GM12878 (cell line): ENCODE results near the gene GH2. TPM values are rescaled to one million over a fixed set of nuclear protein-coding genes. Genes with fewer than 3 reads are reported as not detected.

Experiments
- ATAC-seq: fragments of 200-7000 bp; cut with Tn5 transposase; 3 replicates; pipeline ENCODE4 v1.9.1; 2020; ENCODE audit warnings: mild to moderate bottlenecking, moderate library complexity
- BruUV-seq: library from RNA; stranded (reverse); fragments of 400-500 nt; replicated peaks from 2 replicates; lab custom pipeline; 2021; lab: Mats Ljungman, UMichigan
- CTCF ChIA-PET: fragments of 300-600 bp; sonication (Branson Sonifier 250); formaldehyde crosslinking; extraction: SDS; loops from one replicate; lab custom pipeline; 2021; ENCODE audit warnings: inconsistent platforms; lab: Yijun Ruan, JAX
- POLR2A ChIA-PET: fragments of 350-600 bp; formaldehyde crosslinking; extraction: SDS; loops from one replicate; lab custom pipeline; 2021; ENCODE audit warnings: inconsistent platforms; lab: Charles Lee
- RAD21 ChIA-PET: fragments of 300-600 bp; sonication (Branson Sonifier 250); formaldehyde crosslinking; loops from one replicate; lab custom pipeline; 2023; ENCODE audit warnings: antibody characterized with exemption; ENCODE audit not compliant: unreplicated experiment; lab: Charles Lee
- SMC1A ChIA-PET: fragments of 300-600 bp; sonication (Branson Sonifier 250); formaldehyde crosslinking; loops from one replicate; lab custom pipeline; 2023; ENCODE audit not compliant: unreplicated experiment, uncharacterized antibody; lab: Charles Lee
- DNase-seq: peaks from one replicate; pipeline ENCODE4 v3.0.0-alpha.2; 2011; ENCODE audit warnings: low read depth, low spot score
- FAIRE-seq: peaks from 3 replicates; lab custom pipeline; 2011; peaks lifted over from hg19 to GRCh38; lab: Jason Lieb, UNC
- H2AFZ ChIP-seq: 2 replicates; pipeline ENCODE4 v1.6.0; 2011; ENCODE audit warnings: low read depth, low read length, control low read depth; ENCODE audit not compliant: control insufficient read depth
- H3K27ac ChIP-seq: 2 replicates; pipeline ENCODE4 v1.5.1; 2011; ENCODE audit warnings: control low read depth; ENCODE audit not compliant: control insufficient read depth, insufficient read depth
- H3K27me3 ChIP-seq, 2 experiments: replicated peaks in 1 of 2; 2 replicates each; pipeline versions ENCODE4 v1.6.0 to v1.6.1; 2011; ENCODE audit warnings: low read length in 1 of 2; ENCODE audit not compliant: control insufficient read depth in 2 of 2, insufficient read depth in 2 of 2
- H3K36me3 ChIP-seq, 2 experiments: 2 replicates each; pipeline ENCODE4 v1.5.1; 2011; ENCODE audit warnings: low read length in 1 of 2; ENCODE audit not compliant: control insufficient read depth in 2 of 2, insufficient read depth in 2 of 2
- H3K4me1 ChIP-seq: 2 replicates; pipeline ENCODE4 v1.6.1; 2011; ENCODE audit warnings: mild to moderate bottlenecking, low read length, moderate library complexity, mixed read lengths; ENCODE audit not compliant: control insufficient read depth, insufficient read depth
- H3K4me2 ChIP-seq: 2 replicates; pipeline ENCODE4 v1.6.0; 2011; ENCODE audit warnings: control low read depth; ENCODE audit not compliant: control insufficient read depth, insufficient read depth
- H3K4me3 ChIP-seq: fragments of 200-600 bp; sonication (generic); 2 replicates; pipeline ENCODE4 v1.5.1; 2016
- H3K79me2 ChIP-seq: 2 replicates; pipeline ENCODE4 v1.6.0; 2011; ENCODE audit warnings: low read length; ENCODE audit not compliant: control insufficient read depth, insufficient read depth
- H3K9ac ChIP-seq: 2 replicates; pipeline ENCODE4 v1.8.0; 2011; ENCODE audit warnings: low read length, control low read depth, mixed read lengths; ENCODE audit not compliant: control insufficient read depth, insufficient read depth
- H3K9me3 ChIP-seq: replicated peaks from 3 replicates; pipeline ENCODE4 v1.5.1; 2011; ENCODE audit warnings: mild to moderate bottlenecking, low read length; ENCODE audit not compliant: control insufficient read depth, insufficient read depth
- H4K20me1 ChIP-seq: 2 replicates; pipeline ENCODE4 v1.6.0; 2011; ENCODE audit not compliant: control insufficient read depth, insufficient read depth
- ATF3 ChIP-seq: IDR thresholded peaks from 2 replicates; pipeline ENCODE4 v1.6.1; 2011; ENCODE audit warnings: low read depth, mild to moderate bottlenecking, low read length, moderate library complexity, borderline replicate concordance; ENCODE audit errors: extremely low read depth
- BHLHE40 ChIP-seq, 2 experiments: fragments of 450-650 bp in 1 of 2; IDR thresholded peaks; 2 replicates each; pipeline ENCODE4 v1.6.1; 2011 to 2017; ENCODE audit warnings: low read depth in 2 of 2, borderline replicate concordance in 1 of 2, improper control_type of control experiment in 1 of 2, low read length in 1 of 2, mild to moderate bottlenecking in 1 of 2
- CHD2 ChIP-seq: IDR thresholded peaks from 2 replicates; pipeline ENCODE4 v1.6.1; 2011; ENCODE audit warnings: low read depth, low read length, improper control_type of control experiment, borderline replicate concordance
- HCFC1 ChIP-seq: fragments of 150-350 bp; IDR thresholded peaks from 2 replicates; pipeline ENCODE4 v1.6.1; 2014; ENCODE audit warnings: low read length
- JUND ChIP-seq: IDR thresholded peaks from 2 replicates; pipeline ENCODE4 v1.6.1; 2012; ENCODE audit warnings: low read depth, mild to moderate bottlenecking, low read length, improper control_type of control experiment, moderate library complexity
- POU2F2 ChIP-seq: IDR thresholded peaks from 3 replicates; pipeline ENCODE4 v1.6.1; 2011; ENCODE audit warnings: low read depth, mild to moderate bottlenecking, low read length, borderline replicate concordance
- SMAD1 ChIP-seq: fragments of 450-650 bp; IDR thresholded peaks from 2 replicates; pipeline ENCODE4 v1.6.1; 2018; ENCODE audit warnings: mild to moderate bottlenecking, low read depth; ENCODE audit not compliant: partially characterized antibody
- TCF12 ChIP-seq: IDR thresholded peaks from 2 replicates; pipeline ENCODE4 v1.6.1; 2011; ENCODE audit warnings: low read depth, mild to moderate bottlenecking, low read length
- WGBS: methylation state at CpG from one replicate; pipeline ENCODE4 v1.1.6; 2016; ENCODE audit warnings: low lambda C conversion rate; ENCODE audit not compliant: insufficient replicate concordance, insufficient coverage; ENCODE audit errors: missing lambda C conversion rate; 5-methylcytosine and 5-hydroxymethylcytosine counted together
- in situ Hi-C: fragments of 300-500 bp; cut with MboI; formaldehyde crosslinking; loops from 9 replicates; pipeline ENCODE4 v1.14.3; 2018; ENCODE audit warnings: mixed read lengths
- intact Hi-C: fragments of 100-400 bp; cut with micrococcal nuclease; formaldehyde crosslinking; loops from one replicate; pipeline ENCODE4 v1.14.2; 2022; ENCODE audit not compliant: unreplicated experiment
- polyA plus RNA-seq, 11 experiments: library from polyadenylated mRNA; depleted of rRNA in 4 of 11; unstranded in 6 of 11; stranded (reverse) in 5 of 11; fragments of >200 nt; fragmentation: Nextera tagmentation in 4 of 11; fragmentation: Illumina TruSeq in 1 of 11; extraction: Ambion mirVana in 4 of 11; extraction: Trizol in 1 of 11; gene quantifications; 1 replicate in 1 of 11; 2 replicates in 10 of 11; pipeline versions ENCODE4 v1.2.1 to v1.2.3, GENCODE V29; 2011 to 2016; ENCODE audit warnings: inconsistent platforms in 2 of 11, missing spikeins in 2 of 11, low read depth in 1 of 11
- total RNA-seq, 4 experiments: library from RNA; depleted of rRNA in 3 of 4; stranded (reverse); fragments of >200 nt in 3 of 4; fragmentation: Illumina TruSeq in 1 of 4; extraction: Trizol in 1 of 4; gene quantifications; 2 replicates each; pipeline versions ENCODE4 v1.2.1 to v1.2.3, GENCODE V29; 2013 to 2021
- TF ChIP-seq, protein P1 (sequence below): IDR thresholded peaks from 2 replicates; pipeline ENCODE4 v1.6.1; 2012; ENCODE audit warnings: mild to moderate bottlenecking, low read depth, low read length
- TF ChIP-seq, protein P2 (sequence below): fragments of 450-650 bp; IDR thresholded peaks from 2 replicates; pipeline ENCODE4 v1.6.1; 2017; ENCODE audit warnings: low read depth, mild to moderate bottlenecking, moderate library complexity

The GH2 gene
- total and polyA plus RNA-seq, 10 of the 15 experiments (the other 5 are each of a cell fraction or from before 2014, with no cell fraction given), result not detected

GRCh38 chr17:63836811-63837210 lies 44.9 kb downstream of the GH2 start:
- Histone ChIP-seq H2AFZ (no peak overlapping the region), H3K27me3 (no peaks in the 10 kb centered on the region), H3K4me2 (no peak overlapping the region), H3K9ac (no peak overlapping the region), H3K4me3 (no peak overlapping the region), H3K9me3 (no peaks in the 10 kb centered on the region), H4K20me1 (no peaks in the 10 kb centered on the region), H3K4me1 (peaks cover 14% of the 10 kb centered on the region), H3K79me2 (peaks cover 41% of the 10 kb centered on the region), H3K27ac (no peak overlapping the region), H3K36me3 (peaks cover 24 to 30% of the 10 kb centered on the region in 2 experiments; a peak in 3 of 4 replicates)
- TF ChIP-seq, protein P1, sequence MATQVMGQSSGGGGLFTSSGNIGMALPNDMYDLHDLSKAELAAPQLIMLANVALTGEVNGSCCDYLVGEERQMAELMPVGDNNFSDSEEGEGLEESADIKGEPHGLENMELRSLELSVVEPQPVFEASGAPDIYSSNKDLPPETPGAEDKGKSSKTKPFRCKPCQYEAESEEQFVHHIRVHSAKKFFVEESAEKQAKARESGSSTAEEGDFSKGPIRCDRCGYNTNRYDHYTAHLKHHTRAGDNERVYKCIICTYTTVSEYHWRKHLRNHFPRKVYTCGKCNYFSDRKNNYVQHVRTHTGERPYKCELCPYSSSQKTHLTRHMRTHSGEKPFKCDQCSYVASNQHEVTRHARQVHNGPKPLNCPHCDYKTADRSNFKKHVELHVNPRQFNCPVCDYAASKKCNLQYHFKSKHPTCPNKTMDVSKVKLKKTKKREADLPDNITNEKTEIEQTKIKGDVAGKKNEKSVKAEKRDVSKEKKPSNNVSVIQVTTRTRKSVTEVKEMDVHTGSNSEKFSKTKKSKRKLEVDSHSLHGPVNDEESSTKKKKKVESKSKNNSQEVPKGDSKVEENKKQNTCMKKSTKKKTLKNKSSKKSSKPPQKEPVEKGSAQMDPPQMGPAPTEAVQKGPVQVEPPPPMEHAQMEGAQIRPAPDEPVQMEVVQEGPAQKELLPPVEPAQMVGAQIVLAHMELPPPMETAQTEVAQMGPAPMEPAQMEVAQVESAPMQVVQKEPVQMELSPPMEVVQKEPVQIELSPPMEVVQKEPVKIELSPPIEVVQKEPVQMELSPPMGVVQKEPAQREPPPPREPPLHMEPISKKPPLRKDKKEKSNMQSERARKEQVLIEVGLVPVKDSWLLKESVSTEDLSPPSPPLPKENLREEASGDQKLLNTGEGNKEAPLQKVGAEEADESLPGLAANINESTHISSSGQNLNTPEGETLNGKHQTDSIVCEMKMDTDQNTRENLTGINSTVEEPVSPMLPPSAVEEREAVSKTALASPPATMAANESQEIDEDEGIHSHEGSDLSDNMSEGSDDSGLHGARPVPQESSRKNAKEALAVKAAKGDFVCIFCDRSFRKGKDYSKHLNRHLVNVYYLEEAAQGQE, result no peak
- TF ChIP-seq, protein P2, sequence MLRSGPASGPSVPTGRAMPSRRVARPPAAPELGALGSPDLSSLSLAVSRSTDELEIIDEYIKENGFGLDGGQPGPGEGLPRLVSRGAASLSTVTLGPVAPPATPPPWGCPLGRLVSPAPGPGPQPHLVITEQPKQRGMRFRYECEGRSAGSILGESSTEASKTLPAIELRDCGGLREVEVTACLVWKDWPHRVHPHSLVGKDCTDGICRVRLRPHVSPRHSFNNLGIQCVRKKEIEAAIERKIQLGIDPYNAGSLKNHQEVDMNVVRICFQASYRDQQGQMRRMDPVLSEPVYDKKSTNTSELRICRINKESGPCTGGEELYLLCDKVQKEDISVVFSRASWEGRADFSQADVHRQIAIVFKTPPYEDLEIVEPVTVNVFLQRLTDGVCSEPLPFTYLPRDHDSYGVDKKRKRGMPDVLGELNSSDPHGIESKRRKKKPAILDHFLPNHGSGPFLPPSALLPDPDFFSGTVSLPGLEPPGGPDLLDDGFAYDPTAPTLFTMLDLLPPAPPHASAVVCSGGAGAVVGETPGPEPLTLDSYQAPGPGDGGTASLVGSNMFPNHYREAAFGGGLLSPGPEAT, result no peak
- TF ChIP-seq HCFC1, result no peak
- no peak for TF ChIP-seq POU2F2
- no peak for TF ChIP-seq SMAD1
- no peak for TF ChIP-seq JUND
- TF ChIP-seq CHD2, result no peak
- TF ChIP-seq BHLHE40 (IDR thresholded peaks at IDR 0.05; ENCODE audit: borderline replicate concordance in 1 of 2, low read depth in 2 of 2, low read length in 1 of 2), result no peak
- TF ChIP-seq TCF12, result no peak
- no peak for TF ChIP-seq ATF3
- in situ Hi-C loops (loop anchor here (25.0 kb wide), 1 partner anchor 400 kb away; the partner anchor contains the start of gene CYB561), intact Hi-C loops (no loop called here)
- no peak for DNase-seq
- SMC1A ChIA-PET, result interaction anchor here (2.2 kb wide), 1 partner anchor 8 kb away, joined by 5 read pairs; no protein-coding TSS in a partner anchor
- WGBS, result 98% methylated on average over 7 of the region's 7 CpGs
- no peak for FAIRE-seq
- CTCF ChIA-PET, result interaction anchor here (1.4 kb wide), 1 partner anchor 9 kb away, joined by 6 read pairs; no protein-coding TSS in a partner anchor
- no peak for ATAC-seq
- RAD21 ChIA-PET, result no interaction called here
- no TSS peak for BruUV-seq
- POLR2A ChIA-PET, result interaction anchor here (0.9 kb wide), 1 partner anchor 9 kb away, joined by 3 read pairs; no protein-coding TSS in a partner anchor
